ENCODE measurements around the gene HBP1.
"Not testable (repeated sequence)": the region's sequence is repeated elsewhere in the genome, so short reads cannot be mapped to it uniquely, and the experiment has no call there.

The HBP1 gene

GRCh38 chr7:107187774-107188173, 19.0 kb downstream of the HBP1 start:
- no peak for DNase-seq

- DNase-seq = no peak
These were observed 21.3 kb downstream of the HBP1 start for GRCh38 chr7:107190090-107190489.

- DNase-seq = no peak
These were observed 25.2 kb downstream of the HBP1 start for GRCh38 chr7:107194052-107194451.

- DNase-seq = no peak
These were observed 28.2 kb downstream of the HBP1 start for GRCh38 chr7:107196834-107197610.

GRCh38 chr7:107201795-107202450, 33.1 kb downstream of the HBP1 start:
- no peak for DNase-seq

GRCh38 chr7:107203607-107204006, 34.8 kb downstream of the HBP1 start:
- no peak for DNase-seq

- no peak for DNase-seq
These were observed 37.3 kb downstream of the HBP1 start for GRCh38 chr7:107206136-107206535.

- no peak for DNase-seq
These were observed 37.9 kb downstream of the HBP1 start for GRCh38 chr7:107206706-107207105.

- DNase-seq = no peak
These were observed 38.7 kb downstream of the HBP1 start for GRCh38 chr7:107207459-107207858.

GRCh38 chr7:107208024-107208521, 39.3 kb downstream of the HBP1 start:
- DNase-seq = no peak

GRCh38 chr7:107208563-107208962, 39.8 kb downstream of the HBP1 start:
- no peak for DNase-seq

- DNase-seq = no peak
These were observed 40.8 kb downstream of the HBP1 start for GRCh38 chr7:107209565-107209964.

GRCh38 chr7:107210400-107210799, 41.6 kb downstream of the HBP1 start:
- DNase-seq = no peak

- DNase-seq = no peak
These were observed 43.9 kb downstream of the HBP1 start for GRCh38 chr7:107212725-107213124.

GRCh38 chr7:107213193-107213788, 44.5 kb downstream of the HBP1 start:
- DNase-seq = no peak

- no peak for DNase-seq
These were observed 45.1 kb downstream of the HBP1 start for GRCh38 chr7:107213945-107214344.

GRCh38 chr7:107219563-107220244, 50.9 kb downstream of the HBP1 start:
- no peak for DNase-seq

GRCh38 chr7:107220356-107220755, 51.6 kb downstream of the HBP1 start:
- no peak for DNase-seq

GRCh38 chr7:107220806-107221205, 52.0 kb downstream of the HBP1 start:
- DNase-seq = not testable (repeated sequence)

GRCh38 chr7:107224374-107225223, 55.8 kb downstream of the HBP1 start:
- DNase-seq = no peak

- DNase-seq = no peak
These were observed 59.5 kb downstream of the HBP1 start for GRCh38 chr7:107228291-107228690.

- DNase-seq = no peak
These were observed 61.5 kb downstream of the HBP1 start for GRCh38 chr7:107230334-107230733.
